Mesenchymal stem cell (in vitro differentiated cells and primary cell): ENCODE data around the gene KPNA1.
A peak's percentile ranks its signal among the peaks of the same experiment; 100 is the strongest.

ENCODE experiments used
- DNase-seq: peaks from one replicate; pipeline ENCODE4 v3.0.0-alpha.2; 2013
- H2AFZ ChIP-seq: one replicate; pipeline ENCODE4 v1.6.1; 2013; ENCODE audit warnings: low read depth, mild to moderate bottlenecking, control low read depth, inconsistent platforms, low read length, moderate library complexity
- H2AK5ac ChIP-seq: 2 replicates; pipeline ENCODE4 v1.6.1; 2013; ENCODE audit warnings: low read length, moderate library complexity, mild to moderate bottlenecking, inconsistent platforms; ENCODE audit not compliant: severe bottlenecking
- H2BK120ac ChIP-seq: one replicate; pipeline ENCODE4 v1.6.1; 2013; ENCODE audit warnings: low read depth, mild to moderate bottlenecking, inconsistent platforms, low read length, moderate library complexity
- H2BK12ac ChIP-seq, 2 experiments: one replicate each; pipeline ENCODE4 v1.6.1; 2013; ENCODE audit warnings: inconsistent platforms in 2 of 2, low read length in 2 of 2, mild to moderate bottlenecking in 2 of 2, moderate library complexity in 2 of 2, control low read depth in 1 of 2
- H2BK15ac ChIP-seq: one replicate; pipeline ENCODE4 v1.6.1; 2013; ENCODE audit warnings: mild to moderate bottlenecking, low read depth, inconsistent platforms; ENCODE audit not compliant: poor library complexity, severe bottlenecking
- H2BK5ac ChIP-seq: 2 replicates; pipeline ENCODE4 v1.6.1; 2013; ENCODE audit warnings: low read depth, mild to moderate bottlenecking, low read length, control low read depth, inconsistent platforms; ENCODE audit not compliant: poor library complexity, severe bottlenecking
- H3K14ac ChIP-seq, 2 experiments: one replicate each; pipeline ENCODE4 v1.6.1; 2013; ENCODE audit warnings: inconsistent platforms in 2 of 2, low read length in 2 of 2, control low read depth in 1 of 2, mild to moderate bottlenecking in 1 of 2, moderate library complexity in 1 of 2
- H3K18ac ChIP-seq, 2 experiments: one replicate each; pipeline ENCODE4 v1.6.1; 2013; ENCODE audit warnings: inconsistent platforms in 2 of 2, low read length in 2 of 2, control low read depth in 1 of 2, low read depth in 1 of 2, mild to moderate bottlenecking in 1 of 2
- H3K23ac ChIP-seq, 2 experiments: one replicate each; pipeline ENCODE4 v1.6.1; 2013; ENCODE audit warnings: inconsistent platforms in 2 of 2, low read length in 2 of 2, mild to moderate bottlenecking in 2 of 2, moderate library complexity in 2 of 2, control low read depth in 1 of 2
- H3K27ac ChIP-seq: 2 replicates; pipeline ENCODE4 v1.5.1; 2013; ENCODE audit warnings: mild to moderate bottlenecking, moderate library complexity, low read length, control low read depth, inconsistent platforms; ENCODE audit not compliant: poor library complexity, severe bottlenecking
- H3K27me3 ChIP-seq, 2 experiments: 2 replicates each; pipeline versions ENCODE4 v1.6.1 to v1.7.0; 2013; ENCODE audit warnings: low read length in 2 of 2, mild to moderate bottlenecking in 2 of 2, moderate library complexity in 2 of 2, control low read depth in 1 of 2, inconsistent platforms in 1 of 2; ENCODE audit not compliant: control insufficient read depth in 1 of 2, insufficient read depth in 1 of 2
- H3K36me3 ChIP-seq, 2 experiments: 2 replicates each; pipeline versions ENCODE4 v1.6.1 to v1.7.0; 2013; ENCODE audit warnings: low read length in 2 of 2, control low read depth in 1 of 2, inconsistent platforms in 1 of 2, low read depth in 1 of 2, mild to moderate bottlenecking in 1 of 2; ENCODE audit not compliant: insufficient read depth in 2 of 2, control insufficient read depth in 1 of 2
- H3K4ac ChIP-seq, 2 experiments: one replicate each; pipeline ENCODE4 v1.6.1; 2013; ENCODE audit warnings: inconsistent platforms in 2 of 2, low read length in 2 of 2, mild to moderate bottlenecking in 2 of 2, moderate library complexity in 2 of 2, control low read depth in 1 of 2, low read depth in 1 of 2
- H3K4me1 ChIP-seq: 2 replicates; pipeline ENCODE4 v1.6.1; 2013; ENCODE audit warnings: low read depth, low read length, control low read depth; ENCODE audit not compliant: control insufficient read depth, insufficient read depth
- H3K4me2 ChIP-seq: 2 replicates; pipeline ENCODE4 v1.6.1; 2013; ENCODE audit warnings: low read length, mild to moderate bottlenecking, inconsistent platforms; ENCODE audit not compliant: poor library complexity, severe bottlenecking
- H3K4me3 ChIP-seq, 2 experiments: 2 replicates each; pipeline versions ENCODE4 v1.5.1 to v1.7.0; 2013; ENCODE audit warnings: low read length in 2 of 2, mild to moderate bottlenecking in 2 of 2, control low read depth in 1 of 2, low read depth in 1 of 2; ENCODE audit not compliant: insufficient read depth in 1 of 2
- H3K79me1 ChIP-seq: replicated peaks from 2 replicates; pipeline ENCODE4 v1.6.1; 2013; ENCODE audit warnings: mild to moderate bottlenecking, control low read depth, low read length, inconsistent platforms; ENCODE audit not compliant: poor library complexity, severe bottlenecking
- H3K9ac ChIP-seq: 2 replicates; pipeline ENCODE4 v1.7.0; 2013; ENCODE audit warnings: mild to moderate bottlenecking, low read length, moderate library complexity
- H3K9me3 ChIP-seq: 2 replicates; pipeline ENCODE4 v1.7.0; 2013; ENCODE audit warnings: mild to moderate bottlenecking, low read length; ENCODE audit not compliant: control insufficient read depth
- H4K8ac ChIP-seq: one replicate; pipeline ENCODE4 v1.6.1; 2013; ENCODE audit warnings: inconsistent platforms, mild to moderate bottlenecking, low read length, moderate library complexity
- H4K91ac ChIP-seq: one replicate; pipeline ENCODE4 v1.6.1; 2013; ENCODE audit warnings: mild to moderate bottlenecking, low read length, inconsistent platforms
- WGBS: methylation state at CpG from one replicate; pipeline ENCODE4 v1.1.7; 2013; ENCODE audit warnings: mixed read lengths; 5-methylcytosine and 5-hydroxymethylcytosine counted together

Gene KPNA1

DNA sequence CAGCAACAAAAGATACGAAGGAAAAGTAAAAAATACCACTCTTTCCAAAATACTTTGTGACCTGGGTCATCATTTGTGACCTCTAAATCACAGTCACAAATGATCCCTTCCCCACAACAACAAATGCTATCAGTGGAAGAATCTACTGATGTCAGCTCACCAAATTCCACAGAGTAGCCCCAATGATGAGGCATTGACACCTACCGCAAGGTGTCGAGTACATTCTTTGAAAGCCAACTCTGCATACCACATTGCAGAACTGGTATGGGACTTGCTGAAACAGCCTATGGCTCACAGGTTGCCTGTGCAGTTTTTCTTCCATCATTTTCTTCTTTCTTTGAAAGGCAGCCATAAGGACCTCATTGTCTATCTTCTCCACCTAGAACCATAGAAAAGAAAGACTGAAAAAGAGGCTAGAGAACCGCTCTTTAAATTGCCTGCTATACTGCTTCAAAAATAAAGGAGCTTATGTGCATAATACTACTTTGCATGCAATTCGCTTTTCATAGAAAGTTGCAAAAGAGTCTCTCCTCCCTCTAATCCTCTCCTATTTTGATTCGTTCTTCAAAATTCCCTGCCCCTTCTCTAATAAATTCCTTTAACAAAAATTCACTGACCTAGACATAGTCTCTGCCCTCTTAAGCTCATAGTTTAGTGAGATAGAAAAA is 21.4 kb upstream of the KPNA1 start:
- Histone ChIP-seq H2AK5ac (no peak overlapping the region), H3K18ac (no peak overlapping the region), H2BK12ac (no peak overlapping the region), H3K4me1 (no peaks in the 10 kb centered on the region), H4K8ac (no peak overlapping the region), H4K91ac (no peak overlapping the region), H3K23ac (peak overlapping the region in 1 of 2 experiments; percentile 43), H2BK120ac (no peak overlapping the region), H3K36me3 (peaks cover 5 to 96% of the 10 kb centered on the region in 2 experiments), H3K4ac (no peak overlapping the region), H3K9me3 (no peaks in the 10 kb centered on the region), H3K79me1 (no peaks in the 10 kb centered on the region), H3K14ac (no peak overlapping the region), H2BK5ac (no peak overlapping the region), H2AFZ (no peak overlapping the region), H3K27ac (no peak overlapping the region), H3K4me2 (no peak overlapping the region), H3K4me3 (no peak overlapping the region), H2BK15ac (no peak overlapping the region), H3K27me3 (no peaks in the 10 kb centered on the region), H3K9ac (no peak overlapping the region)
- 65% methylated on average over 6 of the region's 6 CpGs for WGBS
- DNase-seq: no peak

GRCh38 chr3:122533931-122534334 is 19.2 kb upstream of the KPNA1 start:
- no peak overlapping the region for H3K27ac ChIP-seq
- WGBS: 87% methylated on average over 1 of the region's 1 CpG

DNA sequence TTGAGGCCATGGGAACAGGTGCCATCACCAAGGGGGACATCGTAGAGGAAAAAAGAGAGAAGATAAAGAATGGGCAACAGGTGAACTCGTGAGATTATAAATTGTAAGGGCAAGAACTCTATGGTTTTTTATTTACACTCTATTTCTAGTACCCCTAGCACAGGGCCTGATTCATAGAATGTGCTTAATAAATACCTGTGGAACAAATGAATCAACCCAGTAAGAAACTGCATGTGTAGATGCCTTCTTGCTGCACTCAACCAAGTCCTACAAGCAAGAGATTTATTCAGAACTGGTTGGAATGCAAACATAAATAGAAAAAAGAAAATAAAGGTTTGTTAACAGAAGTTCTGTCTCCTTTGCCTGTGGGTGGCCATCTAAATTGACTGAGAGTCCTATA is 18.7 kb upstream of the KPNA1 start:
- H3K27me3 ChIP-seq: no peaks in the 10 kb centered on the region
- H2BK12ac ChIP-seq: no peak overlapping the region
- H2AFZ ChIP-seq: no peak overlapping the region
- DNase-seq: no peak
- WGBS: no CpG with 5 or more reads among the region's 2 CpGs
- no peak overlapping the region for H2BK15ac ChIP-seq
- H3K9ac ChIP-seq: no peak overlapping the region
- no peak overlapping the region for H2BK120ac ChIP-seq
- H3K4me1 ChIP-seq: no peaks in the 10 kb centered on the region
- H3K4ac ChIP-seq: no peak overlapping the region
- no peaks in the 10 kb centered on the region for H3K9me3 ChIP-seq
- H3K27ac ChIP-seq: no peak overlapping the region
- H3K79me1 ChIP-seq: no peaks in the 10 kb centered on the region
- no peak overlapping the region for H2BK5ac ChIP-seq
- H3K18ac ChIP-seq: no peak overlapping the region
- H3K14ac ChIP-seq: no peak overlapping the region
- no peak overlapping the region for H3K4me2 ChIP-seq
- no peak overlapping the region for H3K23ac ChIP-seq
- H3K36me3 ChIP-seq: peaks cover 5 to 89% of the 10 kb centered on the region in 2 experiments
- H4K8ac ChIP-seq: no peak overlapping the region
- no peak overlapping the region for H4K91ac ChIP-seq
- H3K4me3 ChIP-seq: no peak overlapping the region
- H2AK5ac ChIP-seq: no peak overlapping the region

More at GRCh38 chr3:122533931-122534334, 19.2 kb upstream of the KPNA1 start:
- Histone ChIP-seq H3K4me1 (no peaks in the 10 kb centered on the region), H4K8ac (no peak overlapping the region), H3K23ac (no peak overlapping the region), H3K9ac (no peak overlapping the region), H3K18ac (no peak overlapping the region), H2BK12ac (no peak overlapping the region), H3K79me1 (no peaks in the 10 kb centered on the region), H3K4me2 (no peak overlapping the region), H3K4me3 (no peak overlapping the region), H2BK120ac (no peak overlapping the region), H2BK15ac (no peak overlapping the region), H2BK5ac (no peak overlapping the region), H3K14ac (no peak overlapping the region), H3K36me3 (peaks cover 5 to 89% of the 10 kb centered on the region in 2 experiments), H3K27me3 (no peaks in the 10 kb centered on the region), H3K4ac (no peak overlapping the region), H2AFZ (no peak overlapping the region), H4K91ac (no peak overlapping the region), H2AK5ac (no peak overlapping the region), H3K9me3 (no peaks in the 10 kb centered on the region)
- DNase-seq: peak; percentile 87

- H2BK15ac ChIP-seq: no peak overlapping the region
- no peak overlapping the region for H2AK5ac ChIP-seq
- H2AFZ ChIP-seq: no peak overlapping the region
- H3K9me3 ChIP-seq: no peaks in the 10 kb centered on the region
- H3K4ac ChIP-seq: no peak overlapping the region
- peaks cover 11 to 84% of the 10 kb centered on the region in 2 experiments for H3K36me3 ChIP-seq
- no peak overlapping the region for H3K18ac ChIP-seq
- no peak overlapping the region for H3K4me3 ChIP-seq
- no peaks in the 10 kb centered on the region for H3K79me1 ChIP-seq
- no peak overlapping the region for H4K91ac ChIP-seq
- no peak overlapping the region for H4K8ac ChIP-seq
- H3K9ac ChIP-seq: no peak overlapping the region
- WGBS: 97% methylated on average over 2 of the region's 2 CpGs
- no peak overlapping the region for H3K27ac ChIP-seq
- H2BK120ac ChIP-seq: no peak overlapping the region
- H3K27me3 ChIP-seq: no peaks in the 10 kb centered on the region
- no peak overlapping the region for H3K4me2 ChIP-seq
- no peaks in the 10 kb centered on the region for H3K4me1 ChIP-seq
- H3K23ac ChIP-seq: no peak overlapping the region
- H2BK5ac ChIP-seq: no peak overlapping the region
- no peak for DNase-seq
- no peak overlapping the region for H3K14ac ChIP-seq
- no peak overlapping the region for H2BK12ac ChIP-seq
These were observed 15.4 kb upstream of the KPNA1 start for GRCh38 chr3:122530164-122530563.
